ENCODE measurements around the gene KRTAP10-6. TPM values are rescaled to one million over a fixed set of nuclear protein-coding genes. Genes with fewer than 3 reads are reported as not detected.

Gene KRTAP10-6
- total RNA-seq, 1 experiment from 2014 or later, result not detected

- BruUV-seq (replicated peaks), result no TSS peak
Observed at GRCh38 chr21:44583089-44583799, 9.1 kb downstream of the KRTAP10-6 start.

More at GRCh38 chr21:44583089-44583799, 9.1 kb downstream of the KRTAP10-6 start:
- H3K4me2 ChIP-seq (ENCODE audit: low read length), result no peak overlapping the region
- H3K36me3 ChIP-seq (ENCODE audit: control insufficient read depth in 1 of 2, insufficient read depth in 2 of 2, low read length in 2 of 2), result no peaks in the 10 kb centered on the region
- no peak overlapping the region for H3K9ac ChIP-seq (ENCODE audit: low read length)
- POLR2A ChIA-PET, result no interaction called here
- H2AFZ ChIP-seq (ENCODE audit: low read depth, low read length, poor library complexity, severe bottlenecking), result no peak overlapping the region
- TF ChIP-seq CTCF (IDR thresholded peaks at IDR 0.05 in 2 of 3, conservative IDR thresholded peaks at IDR 0.05 in 1 of 3; ENCODE audit: borderline replicate concordance in 1 of 3, insufficient read depth in 1 of 3, low read depth in 2 of 3, low read length in 2 of 3), result no peak
- TF ChIP-seq ZNF274 (IDR thresholded peaks at IDR 0.05; ENCODE audit: low read depth, low read length), result no peak
- TF ChIP-seq EZH2 (IDR thresholded peaks at IDR 0.05), result no peak
- TF ChIP-seq SIN3A (IDR thresholded peaks at IDR 0.05; ENCODE audit: low read depth), result no peak
- TF ChIP-seq, protein P1, sequence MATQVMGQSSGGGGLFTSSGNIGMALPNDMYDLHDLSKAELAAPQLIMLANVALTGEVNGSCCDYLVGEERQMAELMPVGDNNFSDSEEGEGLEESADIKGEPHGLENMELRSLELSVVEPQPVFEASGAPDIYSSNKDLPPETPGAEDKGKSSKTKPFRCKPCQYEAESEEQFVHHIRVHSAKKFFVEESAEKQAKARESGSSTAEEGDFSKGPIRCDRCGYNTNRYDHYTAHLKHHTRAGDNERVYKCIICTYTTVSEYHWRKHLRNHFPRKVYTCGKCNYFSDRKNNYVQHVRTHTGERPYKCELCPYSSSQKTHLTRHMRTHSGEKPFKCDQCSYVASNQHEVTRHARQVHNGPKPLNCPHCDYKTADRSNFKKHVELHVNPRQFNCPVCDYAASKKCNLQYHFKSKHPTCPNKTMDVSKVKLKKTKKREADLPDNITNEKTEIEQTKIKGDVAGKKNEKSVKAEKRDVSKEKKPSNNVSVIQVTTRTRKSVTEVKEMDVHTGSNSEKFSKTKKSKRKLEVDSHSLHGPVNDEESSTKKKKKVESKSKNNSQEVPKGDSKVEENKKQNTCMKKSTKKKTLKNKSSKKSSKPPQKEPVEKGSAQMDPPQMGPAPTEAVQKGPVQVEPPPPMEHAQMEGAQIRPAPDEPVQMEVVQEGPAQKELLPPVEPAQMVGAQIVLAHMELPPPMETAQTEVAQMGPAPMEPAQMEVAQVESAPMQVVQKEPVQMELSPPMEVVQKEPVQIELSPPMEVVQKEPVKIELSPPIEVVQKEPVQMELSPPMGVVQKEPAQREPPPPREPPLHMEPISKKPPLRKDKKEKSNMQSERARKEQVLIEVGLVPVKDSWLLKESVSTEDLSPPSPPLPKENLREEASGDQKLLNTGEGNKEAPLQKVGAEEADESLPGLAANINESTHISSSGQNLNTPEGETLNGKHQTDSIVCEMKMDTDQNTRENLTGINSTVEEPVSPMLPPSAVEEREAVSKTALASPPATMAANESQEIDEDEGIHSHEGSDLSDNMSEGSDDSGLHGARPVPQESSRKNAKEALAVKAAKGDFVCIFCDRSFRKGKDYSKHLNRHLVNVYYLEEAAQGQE (IDR thresholded peaks at IDR 0.05; ENCODE audit: low read depth), result no peak
- no peak for TF ChIP-seq CBX3 (IDR thresholded peaks at IDR 0.05; ENCODE audit: low read depth)
- TF ChIP-seq ELF1 (IDR thresholded peaks at IDR 0.05; ENCODE audit: borderline replicate concordance, low read depth), result no peak
- no peak for TF ChIP-seq SP1 (IDR thresholded peaks at IDR 0.05; ENCODE audit: low read depth)
- TF ChIP-seq, protein P2, sequence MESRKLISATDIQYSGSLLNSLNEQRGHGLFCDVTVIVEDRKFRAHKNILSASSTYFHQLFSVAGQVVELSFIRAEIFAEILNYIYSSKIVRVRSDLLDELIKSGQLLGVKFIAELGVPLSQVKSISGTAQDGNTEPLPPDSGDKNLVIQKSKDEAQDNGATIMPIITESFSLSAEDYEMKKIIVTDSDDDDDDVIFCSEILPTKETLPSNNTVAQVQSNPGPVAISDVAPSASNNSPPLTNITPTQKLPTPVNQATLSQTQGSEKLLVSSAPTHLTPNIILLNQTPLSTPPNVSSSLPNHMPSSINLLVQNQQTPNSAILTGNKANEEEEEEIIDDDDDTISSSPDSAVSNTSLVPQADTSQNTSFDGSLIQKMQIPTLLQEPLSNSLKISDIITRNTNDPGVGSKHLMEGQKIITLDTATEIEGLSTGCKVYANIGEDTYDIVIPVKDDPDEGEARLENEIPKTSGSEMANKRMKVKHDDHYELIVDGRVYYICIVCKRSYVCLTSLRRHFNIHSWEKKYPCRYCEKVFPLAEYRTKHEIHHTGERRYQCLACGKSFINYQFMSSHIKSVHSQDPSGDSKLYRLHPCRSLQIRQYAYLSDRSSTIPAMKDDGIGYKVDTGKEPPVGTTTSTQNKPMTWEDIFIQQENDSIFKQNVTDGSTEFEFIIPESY (IDR thresholded peaks at IDR 0.05; ENCODE audit: extremely low read depth, insufficient replicate concordance, low read length), result no peak
- TF ChIP-seq EGR1 (IDR thresholded peaks at IDR 0.05; ENCODE audit: low read depth), result no peak
- no peak for TF ChIP-seq TCF7L2 (IDR thresholded peaks at IDR 0.05; ENCODE audit: borderline replicate concordance, extremely low read depth, insufficient read depth, insufficient read length)
- no peak overlapping the region for H3K27ac ChIP-seq (ENCODE audit: low read depth, low read length)
- H3K4me1 ChIP-seq (ENCODE audit: control insufficient read depth in 1 of 2, insufficient read depth in 2 of 2, low read length in 2 of 2), result no peaks in the 10 kb centered on the region
- no peaks in the 10 kb centered on the region for H4K20me1 ChIP-seq (ENCODE audit: insufficient read depth)
- no peak overlapping the region for H3K4me3 ChIP-seq (replicated peaks in 1 of 2; ENCODE audit: low read depth in 1 of 2, low read length in 2 of 2)
- intact Hi-C loops (cut with micrococcal nuclease), result no loop called here
- H3K9me3 ChIP-seq (ENCODE audit: control insufficient read depth in 1 of 2, insufficient read depth in 1 of 2, low read depth in 1 of 2, low read length in 2 of 2), result no peaks in the 10 kb centered on the region
- no peak for ATAC-seq
- DNase-seq (ENCODE audit: low read depth, low spot score), result no peak
- RAD21 ChIA-PET (ENCODE audit: low non-redundant PET in 1 of 2, low total read pairs in 2 of 2, uncharacterized antibody in 2 of 2, unreplicated experiment in 2 of 2), result no interaction called here
- H3K9me2 ChIP-seq (ENCODE audit: insufficient read depth), result no peaks in the 10 kb centered on the region
- H3K79me2 ChIP-seq (ENCODE audit: insufficient read depth, low read length), result no peaks in the 10 kb centered on the region
- CTCF ChIA-PET, result no interaction called here
- peaks cover 25% of the 10 kb centered on the region for H3K27me3 ChIP-seq (ENCODE audit: insufficient read depth, low read length)

Measured in HCT116 (cell line).